HFFc6 (cell line): Measurements from ENCODE around the gene FAM72B. TPM values are rescaled to one million over a fixed set of nuclear protein-coding genes. Genes with fewer than 3 reads are reported as not detected.
A peak's percentile ranks its signal among the peaks of the same experiment; 100 is the strongest.
"Not testable (repeated sequence)": the region's sequence is repeated elsewhere in the genome, so short reads cannot be mapped to it uniquely, and the experiment has no call there.

Experiments
- DNase-seq: peaks from one replicate; pipeline ENCODE4 v3.0.0-alpha.2; 2018
- H3K27ac Mint-ChIP-seq: 2 replicates; pipeline ENCODE4 v1.8.0; 2020; ENCODE audit warnings: mild to moderate bottlenecking, mixed read lengths
- H3K27me3 Mint-ChIP-seq: 2 replicates; pipeline ENCODE4 v1.8.0; 2021; ENCODE audit warnings: mild to moderate bottlenecking, moderate library complexity, mixed read lengths; ENCODE audit not compliant: insufficient read depth
- H3K36me3 Mint-ChIP-seq: 2 replicates; pipeline ENCODE4 v1.8.0; 2021; ENCODE audit warnings: low read depth, mixed read lengths
- H3K4me1 Mint-ChIP-seq: 2 replicates; pipeline ENCODE4 v1.8.0; 2020; ENCODE audit warnings: low read depth, mixed read lengths
- H3K4me3 Mint-ChIP-seq: 2 replicates; pipeline ENCODE4 v1.8.0; 2020; ENCODE audit warnings: mild to moderate bottlenecking, moderate library complexity, mixed read lengths
- H3K9me3 Mint-ChIP-seq: 2 replicates; pipeline ENCODE4 v1.8.0; 2020; ENCODE audit warnings: mild to moderate bottlenecking, mixed read lengths
- CTCF ChIP-seq: fragments of 200-600 bp; sonication (generic); IDR thresholded peaks from 2 replicates; pipeline ENCODE4 v1.5.0; 2021; ENCODE audit warnings: antibody characterized with exemption, mild to moderate bottlenecking
- total RNA-seq, 6 experiments: library from RNA; stranded (reverse); fragmentation: NEBNext Ultra II Directional; extraction: Animal tissue kit (Norgen Biotek cat#: 25700); gene quantifications; 2 replicates in 1 of 6; 3 replicates in 5 of 6; pipeline ENCODE4 v1.2.3, GENCODE V29; 2021

The FAM72B gene
- total RNA-seq, 6 experiments from 2014 or later = 2.2 to 6.2 (median 5.0) TPM

GRCh38 chr1:121155671-121156358 is 28.3 kb downstream of the FAM72B start:
- peak; percentile 35 for DNase-seq
- not testable (repeated sequence) for H3K36me3 Mint-ChIP-seq

GRCh38 chr1:121154811-121155210 is 29.3 kb downstream of the FAM72B start:
- not testable (repeated sequence) for H3K27ac Mint-ChIP-seq

More at GRCh38 chr1:121155671-121156358, 28.3 kb downstream of the FAM72B start:
- H3K27ac Mint-ChIP-seq, H3K9me3 Mint-ChIP-seq, H3K27me3 Mint-ChIP-seq, H3K4me3 Mint-ChIP-seq: not testable (repeated sequence)
- H3K4me1 Mint-ChIP-seq = peaks cover 11% of the 10 kb centered on the region
- TF ChIP-seq CTCF = peak; percentile 43; the same call in 1 of the 2 replicates

GRCh38 chr1:121152788-121153187 is 31.4 kb downstream of the FAM72B start:
- DNase-seq, H3K4me1 Mint-ChIP-seq, H3K27ac Mint-ChIP-seq, H3K9me3 Mint-ChIP-seq, H3K27me3 Mint-ChIP-seq, H3K4me3 Mint-ChIP-seq, H3K36me3 Mint-ChIP-seq: not testable (repeated sequence)

More at GRCh38 chr1:121154811-121155210, 29.3 kb downstream of the FAM72B start:
- not testable (repeated sequence) for H3K4me3 Mint-ChIP-seq, DNase-seq, H3K4me1 Mint-ChIP-seq, H3K36me3 Mint-ChIP-seq, H3K9me3 Mint-ChIP-seq, H3K27me3 Mint-ChIP-seq

DNA sequence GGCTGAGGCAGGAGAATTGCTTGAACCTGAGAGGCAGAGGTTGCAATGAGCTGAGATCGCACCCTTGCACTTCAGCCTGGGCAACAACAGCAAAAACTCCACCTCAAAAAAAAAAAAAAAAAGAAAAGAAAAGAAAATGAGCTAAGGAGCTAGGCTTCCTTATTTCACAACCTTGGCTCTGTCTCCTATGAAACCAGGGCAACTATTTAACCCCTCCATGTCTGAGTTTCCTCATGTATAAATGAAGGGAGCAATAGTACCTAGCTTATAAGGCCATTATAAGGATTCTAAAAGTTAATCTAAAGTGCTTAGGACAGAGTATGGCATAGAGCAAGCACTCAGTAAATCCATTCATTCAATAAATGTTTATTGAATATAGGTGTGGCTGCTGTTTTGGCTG is 32.8 kb downstream of the FAM72B start:
- not testable (repeated sequence) for DNase-seq, H3K4me1 Mint-ChIP-seq, H3K4me3 Mint-ChIP-seq, H3K9me3 Mint-ChIP-seq, H3K27ac Mint-ChIP-seq, H3K36me3 Mint-ChIP-seq, H3K27me3 Mint-ChIP-seq

DNA sequence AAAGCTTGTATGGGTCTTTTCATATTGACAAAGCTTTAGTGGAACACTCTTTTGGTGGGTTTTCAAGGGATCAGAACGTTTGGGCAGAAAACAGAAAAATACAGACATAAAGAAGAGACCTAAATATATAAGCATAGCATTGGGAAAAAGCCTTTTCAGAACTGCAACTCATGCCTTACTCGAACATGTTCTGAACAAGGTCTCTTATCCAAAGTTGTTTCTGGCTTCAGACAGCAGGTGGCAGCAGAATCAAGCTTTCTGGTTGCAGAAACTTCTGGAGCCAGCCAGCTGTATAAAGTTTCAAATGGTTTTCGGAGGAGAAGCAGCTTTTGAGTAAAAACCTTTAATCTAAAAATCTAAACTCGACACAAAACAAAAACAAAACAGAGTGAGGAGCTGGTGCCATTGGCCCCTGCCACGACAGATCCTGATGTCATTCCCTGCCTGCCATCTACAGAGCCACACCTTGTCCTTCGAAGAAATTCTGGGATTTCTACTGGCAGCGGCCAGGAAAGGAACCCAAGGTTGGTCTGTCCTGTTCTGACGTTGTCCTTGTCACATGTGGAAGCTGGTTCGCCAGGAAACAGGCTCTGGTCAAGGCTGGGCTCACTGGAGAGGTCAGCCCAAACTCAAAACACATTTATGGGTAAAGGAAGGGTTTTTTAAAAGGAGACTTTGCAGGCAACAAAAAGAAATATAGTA is 35.5 kb downstream of the FAM72B start:
- not testable (repeated sequence) for H3K4me1 Mint-ChIP-seq, H3K9me3 Mint-ChIP-seq, H3K27me3 Mint-ChIP-seq, DNase-seq, H3K4me3 Mint-ChIP-seq, H3K36me3 Mint-ChIP-seq, H3K27ac Mint-ChIP-seq

GRCh38 chr1:121140393-121140792 is 43.7 kb downstream of the FAM72B start:
- DNase-seq, H3K27me3 Mint-ChIP-seq, H3K4me1 Mint-ChIP-seq, H3K9me3 Mint-ChIP-seq, H3K36me3 Mint-ChIP-seq, H3K4me3 Mint-ChIP-seq, H3K27ac Mint-ChIP-seq: not testable (repeated sequence)

GRCh38 chr1:121131494-121131893 is 52.6 kb downstream of the FAM72B start:
- not testable (repeated sequence) for DNase-seq, H3K4me3 Mint-ChIP-seq, H3K27me3 Mint-ChIP-seq, H3K4me1 Mint-ChIP-seq, H3K27ac Mint-ChIP-seq, H3K36me3 Mint-ChIP-seq, H3K9me3 Mint-ChIP-seq

GRCh38 chr1:121118480-121118824 is 65.7 kb downstream of the FAM72B start:
- not testable (repeated sequence) for H3K9me3 Mint-ChIP-seq, H3K36me3 Mint-ChIP-seq, H3K4me1 Mint-ChIP-seq, DNase-seq, H3K27me3 Mint-ChIP-seq
- peak overlapping the region; percentile 86 for H3K4me3 Mint-ChIP-seq
- H3K27ac Mint-ChIP-seq = peak overlapping the region; percentile 85

Other genes starting within 250 kb of the FAM72B start
- 10 to 100 TPM; 13.8 to 34.6 (median 23.0) TPM for gene SRGAP2C, start 635 bp upstream of the FAM72B start, total RNA-seq